ENCODE measurements around the gene NEO1. TPM values are rescaled to one million over a fixed set of nuclear protein-coding genes. Genes with fewer than 3 reads are reported as not detected.
A peak's percentile ranks its signal among the peaks of the same experiment; 100 is the strongest.

NEO1 gene
- polyA plus RNA-seq, 4 donors, result 8.4 to 162 (median 21.7) TPM

DNA sequence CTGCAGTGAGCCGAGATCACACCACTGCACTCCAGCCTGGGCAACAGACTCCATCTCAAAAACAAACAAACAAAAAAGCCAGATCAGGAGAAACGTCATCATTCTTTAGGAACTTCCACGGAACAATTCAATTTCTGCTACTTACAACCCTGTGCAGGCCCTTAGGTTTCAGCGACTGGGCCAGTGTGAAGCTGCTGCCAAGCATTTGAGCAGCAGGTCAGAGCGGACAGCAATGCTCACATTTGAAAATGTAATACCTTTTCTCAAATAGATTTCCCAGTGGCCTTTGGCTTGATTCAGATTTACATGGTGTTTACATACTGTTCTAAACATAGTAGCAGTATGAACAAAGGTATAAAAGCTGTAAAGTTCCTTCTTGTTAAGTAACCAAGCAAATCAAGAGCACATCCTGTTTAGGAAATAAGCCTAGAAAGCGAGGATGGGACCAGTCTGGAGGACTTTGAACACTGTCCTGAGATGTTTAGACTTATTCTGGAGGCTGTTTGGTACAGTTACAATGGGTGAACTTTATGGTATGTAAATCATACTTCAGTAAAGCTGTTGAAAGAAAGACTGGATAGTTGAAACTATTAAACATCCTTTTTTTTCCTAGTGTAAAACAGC is 175.3 kb downstream of the NEO1 start:
- Histone ChIP-seq H3K27me3 (ENCODE audit: control insufficient read depth in 3 of 3, insufficient read depth in 3 of 3, low read length in 3 of 3) (no peaks in the 10 kb centered on the region), H3K4me1 (ENCODE audit: control insufficient read depth in 3 of 3, insufficient read depth in 2 of 3, low read depth in 1 of 3, low read length in 2 of 3) (no peaks in the 10 kb centered on the region), H3K4me3 (ENCODE audit: low read depth in 1 of 3, low read length in 3 of 3) (no peak overlapping the region), H3K36me3 (ENCODE audit: control insufficient read depth in 3 of 3, insufficient read depth in 2 of 3, low read depth in 1 of 3, low read length in 3 of 3) (peaks cover 0 to 21% (median 0%) of the 10 kb centered on the region in 3 donors), H3K27ac (ENCODE audit: low read depth in 1 of 3, low read length in 2 of 3) (no peak overlapping the region), H3K9me3 (ENCODE audit: control insufficient read depth in 2 of 2, insufficient read depth in 1 of 2, low read depth in 1 of 2, low read length in 1 of 2) (peaks cover 0 to 3% of the 10 kb centered on the region in 2 donors)
- peak in 1 of 2 donors; percentile 15 for DNase-seq
- FAIRE-seq, result no peak
- WGBS, 3 donors, result 65 to 73% (median 65%) methylated on average over 6 of the region's 6 CpGs

GRCh38 chr15:73228128-73228646 is 175.9 kb downstream of the NEO1 start:
- Histone ChIP-seq H3K36me3 (ENCODE audit: control insufficient read depth in 3 of 3, insufficient read depth in 2 of 3, low read depth in 1 of 3, low read length in 3 of 3) (peaks cover 0 to 23% (median 0%) of the 10 kb centered on the region in 3 donors), H3K9me3 (ENCODE audit: control insufficient read depth in 2 of 2, insufficient read depth in 1 of 2, low read depth in 1 of 2, low read length in 1 of 2) (peaks cover 0 to 3% of the 10 kb centered on the region in 2 donors), H3K27ac (ENCODE audit: low read depth in 1 of 3, low read length in 2 of 3) (no peak overlapping the region), H3K4me3 (ENCODE audit: low read depth in 1 of 3, low read length in 3 of 3) (no peak overlapping the region), H3K4me1 (ENCODE audit: control insufficient read depth in 3 of 3, insufficient read depth in 2 of 3, low read depth in 1 of 3, low read length in 2 of 3) (no peaks in the 10 kb centered on the region), H3K27me3 (ENCODE audit: control insufficient read depth in 3 of 3, insufficient read depth in 3 of 3, low read length in 3 of 3) (no peaks in the 10 kb centered on the region)
- FAIRE-seq (no peak), DNase-seq (no peak)
- WGBS, 3 donors, result 88 to 97% (median 95%) methylated on average over 1 of the region's 1 CpG

DNA sequence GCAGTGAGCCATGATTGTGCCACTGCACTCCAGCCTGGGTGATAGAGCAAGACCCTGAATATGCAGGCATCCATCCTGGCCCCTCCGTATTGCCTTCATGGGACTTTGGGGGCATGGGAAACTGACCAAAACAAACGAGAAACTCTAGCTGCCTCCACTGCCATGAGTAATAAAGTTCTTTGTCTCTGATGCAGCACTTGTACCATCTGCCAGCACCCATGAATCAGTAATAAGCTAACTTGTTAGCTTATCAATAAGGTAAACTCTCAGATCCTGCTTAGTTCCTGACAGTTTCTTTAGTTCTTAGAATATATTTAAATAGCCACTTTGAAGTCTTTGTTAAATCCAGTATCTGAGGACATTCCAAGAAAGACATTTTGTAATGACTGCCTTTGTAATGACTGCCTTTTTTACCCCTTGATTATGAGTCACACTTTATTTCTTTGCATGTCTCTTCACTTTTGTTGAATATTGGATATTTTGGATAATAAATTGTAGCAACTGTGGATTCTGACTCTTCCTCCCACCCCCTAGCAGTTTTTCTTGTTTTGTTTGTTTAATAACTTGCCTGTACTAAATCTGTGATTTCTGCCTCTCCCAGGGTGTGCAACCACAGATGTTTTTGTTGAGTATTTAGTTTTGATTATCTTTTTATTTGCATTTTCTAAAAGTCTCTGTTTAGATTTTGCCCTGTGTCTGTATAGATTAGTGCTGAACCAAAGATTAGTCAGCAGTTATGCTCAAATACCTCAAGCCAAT is 179.6 kb downstream of the NEO1 start:
- Histone ChIP-seq H3K27me3 (ENCODE audit: control insufficient read depth in 3 of 3, insufficient read depth in 3 of 3, low read length in 3 of 3) (no peaks in the 10 kb centered on the region), H3K4me1 (ENCODE audit: control insufficient read depth in 3 of 3, insufficient read depth in 2 of 3, low read depth in 1 of 3, low read length in 2 of 3) (no peaks in the 10 kb centered on the region), H3K4me3 (ENCODE audit: low read depth in 1 of 3, low read length in 3 of 3) (no peak overlapping the region), H3K27ac (ENCODE audit: low read depth in 1 of 3, low read length in 2 of 3) (no peak overlapping the region), H3K9me3 (ENCODE audit: control insufficient read depth in 2 of 2, insufficient read depth in 1 of 2, low read depth in 1 of 2, low read length in 1 of 2) (no peaks in the 10 kb centered on the region), H3K36me3 (ENCODE audit: control insufficient read depth in 3 of 3, insufficient read depth in 2 of 3, low read depth in 1 of 3, low read length in 3 of 3) (peaks cover 2 to 18% (median 6%) of the 10 kb centered on the region in 3 donors)
- no peak for DNase-seq
- WGBS, 3 donors, result 59 to 62% (median 61%) methylated on average over 2 of the region's 2 CpGs
- FAIRE-seq, result no peak

GRCh38 chr15:73232776-73233175 is 180.5 kb downstream of the NEO1 start:
- no peaks in the 10 kb centered on the region for H3K9me3 ChIP-seq (ENCODE audit: control insufficient read depth in 2 of 2, insufficient read depth in 1 of 2, low read depth in 1 of 2, low read length in 1 of 2)
- H3K27ac ChIP-seq (ENCODE audit: low read depth in 1 of 3, low read length in 2 of 3), result no peak overlapping the region
- 89 to 98% (median 94%) methylated on average over 2 of the region's 2 CpGs for WGBS, 3 donors
- H3K4me3 ChIP-seq (ENCODE audit: low read depth in 1 of 3, low read length in 3 of 3), result no peak overlapping the region
- no peaks in the 10 kb centered on the region for H3K4me1 ChIP-seq (ENCODE audit: control insufficient read depth in 3 of 3, insufficient read depth in 2 of 3, low read depth in 1 of 3, low read length in 2 of 3)
- H3K36me3 ChIP-seq (ENCODE audit: control insufficient read depth in 3 of 3, insufficient read depth in 2 of 3, low read depth in 1 of 3, low read length in 3 of 3), result peaks cover 2 to 18% (median 6%) of the 10 kb centered on the region in 3 donors
- DNase-seq (no peak), FAIRE-seq (no peak)
- H3K27me3 ChIP-seq (ENCODE audit: control insufficient read depth in 3 of 3, insufficient read depth in 3 of 3, low read length in 3 of 3), result no peaks in the 10 kb centered on the region

DNA sequence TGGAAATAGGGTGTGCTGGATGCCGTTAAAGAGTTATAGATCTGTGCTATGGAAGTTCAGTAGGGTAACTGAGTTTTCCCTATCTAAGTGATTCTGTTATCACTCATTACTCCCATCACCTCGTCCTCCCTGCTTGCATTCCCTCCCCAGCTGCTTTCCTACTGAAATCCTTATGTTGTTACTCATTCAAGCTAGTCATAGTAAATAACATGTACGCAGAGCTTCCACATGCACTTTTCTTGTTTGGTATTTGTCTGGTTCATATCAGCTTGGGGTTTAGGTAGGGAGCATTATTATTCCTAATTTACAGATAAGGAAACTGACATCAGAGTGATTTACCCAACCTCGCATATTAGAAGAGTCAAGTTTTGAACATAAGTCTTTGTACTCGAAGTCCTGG is 181.4 kb downstream of the NEO1 start:
- H3K27me3 ChIP-seq (ENCODE audit: control insufficient read depth in 3 of 3, insufficient read depth in 3 of 3, low read length in 3 of 3), result no peaks in the 10 kb centered on the region
- no peak for DNase-seq
- WGBS, 3 donors, result 85 to 87% (median 86%) methylated on average over 5 of the region's 5 CpGs
- H3K27ac ChIP-seq (ENCODE audit: low read depth in 1 of 3, low read length in 2 of 3), result no peak overlapping the region
- H3K9me3 ChIP-seq (ENCODE audit: control insufficient read depth in 2 of 2, insufficient read depth in 1 of 2, low read depth in 1 of 2, low read length in 1 of 2), result no peaks in the 10 kb centered on the region
- no peaks in the 10 kb centered on the region for H3K4me1 ChIP-seq (ENCODE audit: control insufficient read depth in 3 of 3, insufficient read depth in 2 of 3, low read depth in 1 of 3, low read length in 2 of 3)
- peaks cover 2 to 18% (median 8%) of the 10 kb centered on the region in 3 donors for H3K36me3 ChIP-seq (ENCODE audit: control insufficient read depth in 3 of 3, insufficient read depth in 2 of 3, low read depth in 1 of 3, low read length in 3 of 3)
- H3K4me3 ChIP-seq (ENCODE audit: low read depth in 1 of 3, low read length in 3 of 3), result no peak overlapping the region
- no peak for FAIRE-seq

GRCh38 chr15:73237910-73238309 is 185.6 kb downstream of the NEO1 start:
- 53 to 78% (median 72%) methylated on average over 3 of the region's 3 CpGs for WGBS, 3 donors
- H3K4me1 ChIP-seq (ENCODE audit: control insufficient read depth in 3 of 3, insufficient read depth in 2 of 3, low read depth in 1 of 3, low read length in 2 of 3), result no peaks in the 10 kb centered on the region
- FAIRE-seq (no peak), DNase-seq (no peak)
- no peak overlapping the region for H3K27ac ChIP-seq (ENCODE audit: low read depth in 1 of 3, low read length in 2 of 3)
- peaks cover 2 to 17% (median 8%) of the 10 kb centered on the region in 3 donors for H3K36me3 ChIP-seq (ENCODE audit: control insufficient read depth in 3 of 3, insufficient read depth in 2 of 3, low read depth in 1 of 3, low read length in 3 of 3)
- no peak overlapping the region for H3K4me3 ChIP-seq (ENCODE audit: low read depth in 1 of 3, low read length in 3 of 3)
- no peaks in the 10 kb centered on the region for H3K9me3 ChIP-seq (ENCODE audit: control insufficient read depth in 2 of 2, insufficient read depth in 1 of 2, low read depth in 1 of 2, low read length in 1 of 2)
- H3K27me3 ChIP-seq (ENCODE audit: control insufficient read depth in 3 of 3, insufficient read depth in 3 of 3, low read length in 3 of 3), result no peaks in the 10 kb centered on the region

DNA sequence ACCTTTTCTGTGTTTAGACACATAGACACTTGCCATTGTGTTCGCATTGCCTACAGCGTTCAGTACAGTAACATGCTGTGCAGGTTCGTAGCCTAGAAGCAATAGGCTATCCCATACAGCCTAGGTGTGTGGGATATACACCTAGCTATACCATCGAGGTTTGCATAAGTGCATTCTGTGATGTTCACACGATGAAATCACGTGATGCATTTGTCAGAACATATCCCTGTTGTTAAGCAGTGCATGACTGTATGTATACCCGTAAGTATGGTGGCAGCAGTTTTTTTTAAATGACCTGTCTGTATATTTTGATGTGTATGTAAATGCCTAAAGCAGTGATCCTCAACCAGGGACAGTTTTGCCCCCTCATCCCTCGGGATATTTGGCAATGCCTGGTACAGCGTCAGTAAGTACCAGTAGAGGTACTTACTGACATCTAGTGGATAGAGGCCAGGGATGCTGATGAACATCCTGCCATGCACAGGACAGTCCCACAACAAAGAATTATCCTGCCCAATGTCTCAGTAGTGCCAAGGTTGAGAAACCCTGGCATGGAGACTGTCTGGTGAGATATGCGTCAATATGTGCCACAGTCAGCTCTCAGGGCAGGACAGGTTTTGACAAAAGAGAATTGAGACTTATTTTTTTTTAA is 187.4 kb downstream of the NEO1 start:
- Histone ChIP-seq H3K4me1 (ENCODE audit: control insufficient read depth in 3 of 3, insufficient read depth in 2 of 3, low read depth in 1 of 3, low read length in 2 of 3) (no peaks in the 10 kb centered on the region), H3K36me3 (ENCODE audit: control insufficient read depth in 3 of 3, insufficient read depth in 2 of 3, low read depth in 1 of 3, low read length in 3 of 3) (peaks cover 6 to 22% (median 11%) of the 10 kb centered on the region in 3 donors), H3K27ac (ENCODE audit: low read depth in 1 of 3, low read length in 2 of 3) (no peak overlapping the region), H3K4me3 (ENCODE audit: low read depth in 1 of 3, low read length in 3 of 3) (no peak overlapping the region), H3K9me3 (ENCODE audit: control insufficient read depth in 2 of 2, insufficient read depth in 1 of 2, low read depth in 1 of 2, low read length in 1 of 2) (no peaks in the 10 kb centered on the region), H3K27me3 (ENCODE audit: control insufficient read depth in 3 of 3, insufficient read depth in 3 of 3, low read length in 3 of 3) (no peaks in the 10 kb centered on the region)
- FAIRE-seq, result no peak
- DNase-seq, result no peak
- WGBS, 3 donors, result 83 to 85% (median 85%) methylated on average over 10 of the region's 10 CpGs

GRCh38 chr15:73240866-73241499 is 188.7 kb downstream of the NEO1 start:
- H3K27me3 ChIP-seq (ENCODE audit: control insufficient read depth in 3 of 3, insufficient read depth in 3 of 3, low read length in 3 of 3), result no peaks in the 10 kb centered on the region
- H3K27ac ChIP-seq (ENCODE audit: low read depth in 1 of 3, low read length in 2 of 3), result no peak overlapping the region
- no peak overlapping the region for H3K4me3 ChIP-seq (ENCODE audit: low read depth in 1 of 3, low read length in 3 of 3)
- FAIRE-seq, result peak; percentile 67
- no peaks in the 10 kb centered on the region for H3K4me1 ChIP-seq (ENCODE audit: control insufficient read depth in 3 of 3, insufficient read depth in 2 of 3, low read depth in 1 of 3, low read length in 2 of 3)
- 34 to 40% (median 35%) methylated on average over 4 of the region's 4 CpGs for WGBS, 3 donors
- H3K36me3 ChIP-seq (ENCODE audit: control insufficient read depth in 3 of 3, insufficient read depth in 2 of 3, low read depth in 1 of 3, low read length in 3 of 3), result peaks cover 6 to 23% (median 11%) of the 10 kb centered on the region in 3 donors
- no peaks in the 10 kb centered on the region for H3K9me3 ChIP-seq (ENCODE audit: control insufficient read depth in 2 of 2, insufficient read depth in 1 of 2, low read depth in 1 of 2, low read length in 1 of 2)
- DNase-seq, result peak; percentile 74 to 84

Data from small intestine (tissue), 7 donors.